BJ (cell line): ENCODE results near the gene CNTN1. TPM values are rescaled to one million over a fixed set of nuclear protein-coding genes. Genes with fewer than 3 reads are reported as not detected.

Experiments
- CTCF ChIA-PET: fragments of 350-600 bp; formaldehyde crosslinking; extraction: SDS; loops from one replicate; lab custom pipeline; 2021; ENCODE audit warnings: antibody characterized with exemption, inconsistent platforms; lab: Yijun Ruan, JAX
- POLR2A ChIA-PET: fragments of 300-600 bp; sonication (Branson Sonifier 250); formaldehyde crosslinking; extraction: SDS; loops from one replicate; lab custom pipeline; 2021; ENCODE audit warnings: antibody characterized with exemption; lab: Charles Lee
- DNase-seq: peaks from one replicate; pipeline ENCODE4 v3.0.0-alpha.2; 2011; ENCODE audit warnings: low read depth
- H3K27me3 ChIP-seq: 2 replicates; pipeline ENCODE4 v1.6.0; 2011; ENCODE audit warnings: low read length; ENCODE audit not compliant: control insufficient read depth, insufficient read depth
- H3K36me3 ChIP-seq: 2 replicates; pipeline ENCODE4 v1.5.1; 2011; ENCODE audit warnings: low read length; ENCODE audit not compliant: control insufficient read depth, insufficient read depth
- H3K4me3 ChIP-seq: 2 replicates; pipeline ENCODE4 v1.5.1; 2011; ENCODE audit warnings: low read depth, mild to moderate bottlenecking, control low read depth, low read length
- CTCF ChIP-seq: IDR thresholded peaks from 2 replicates; pipeline ENCODE4 v1.5.1; 2011; ENCODE audit warnings: low read depth, mild to moderate bottlenecking, control low read depth, inconsistent platforms, low read length, moderate library complexity; ENCODE audit not compliant: insufficient read depth
- polyA plus RNA-seq: library from polyadenylated mRNA; depleted of rRNA; stranded (reverse); fragments of >200 nt; gene quantifications from 2 replicates; pipeline ENCODE4 v1.2.3, GENCODE V29; 2011

Gene CNTN1
- polyA plus RNA-seq, 1 experiment = 0.40 TPM

- CTCF ChIA-PET = no interaction called here
- no peak for TF ChIP-seq CTCF
- no peaks in the 10 kb centered on the region for H3K36me3 ChIP-seq
- POLR2A ChIA-PET = no interaction called here
- H3K4me3 ChIP-seq = no peak overlapping the region
- H3K27me3 ChIP-seq = no peaks in the 10 kb centered on the region
- DNase-seq = no peak
Measured at GRCh38 chr12:40874868-40875267, 182.6 kb downstream of the CNTN1 start.

GRCh38 chr12:40889329-40889728 lies 197.1 kb downstream of the CNTN1 start:
- no peak for TF ChIP-seq CTCF
- Histone ChIP-seq H3K4me3 (no peak overlapping the region), H3K27me3 (no peaks in the 10 kb centered on the region), H3K36me3 (no peaks in the 10 kb centered on the region)
- POLR2A ChIA-PET = no interaction called here
- no peak for DNase-seq
- CTCF ChIA-PET = no interaction called here

- TF ChIP-seq CTCF = no peak
- H3K27me3 ChIP-seq = no peaks in the 10 kb centered on the region
- H3K4me3 ChIP-seq = no peak overlapping the region
- H3K36me3 ChIP-seq = no peaks in the 10 kb centered on the region
- DNase-seq = no peak
- ChIA-PET CTCF (no interaction called here), POLR2A (no interaction called here)
Measured at GRCh38 chr12:40892528-40892927, 200.3 kb downstream of the CNTN1 start.

DNA sequence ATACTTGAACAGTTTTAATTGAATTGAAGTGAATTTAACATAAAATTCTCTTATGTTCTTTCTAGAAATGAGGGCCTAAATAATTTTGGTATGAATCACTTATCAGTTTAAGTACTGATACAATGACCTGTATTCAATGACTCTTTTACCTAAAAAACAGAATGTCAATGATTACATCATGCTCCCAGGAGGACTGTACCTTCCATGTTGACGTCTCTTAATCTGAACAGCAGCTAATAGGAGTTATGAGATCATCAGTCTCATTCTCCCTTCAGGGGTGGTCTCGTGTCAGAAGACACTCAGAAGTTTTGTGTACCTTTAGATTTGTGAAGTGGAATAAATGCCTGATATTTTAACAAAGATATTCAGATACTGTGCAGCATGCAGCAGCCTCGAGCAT lies 206.3 kb downstream of the CNTN1 start:
- H3K36me3 ChIP-seq = no peaks in the 10 kb centered on the region
- no peak for TF ChIP-seq CTCF
- no peak for DNase-seq
- ChIA-PET POLR2A (no interaction called here), CTCF (no interaction called here)
- H3K4me3 ChIP-seq = no peak overlapping the region
- no peaks in the 10 kb centered on the region for H3K27me3 ChIP-seq

GRCh38 chr12:40903040-40903439 lies 210.8 kb downstream of the CNTN1 start:
- Histone ChIP-seq H3K36me3 (no peaks in the 10 kb centered on the region), H3K4me3 (no peak overlapping the region), H3K27me3 (no peaks in the 10 kb centered on the region)
- no peak for DNase-seq
- POLR2A ChIA-PET = no interaction called here
- TF ChIP-seq CTCF = no peak
- CTCF ChIA-PET = interaction anchor here (1.3 kb wide), 1 partner anchor 19 kb away, joined by 3 read pairs; no protein-coding TSS in a partner anchor
